Measurements from ENCODE around the gene ATP6V1D.

ATP6V1D gene

GRCh38 chr14:67395086-67395875 is 35.7 kb upstream of the ATP6V1D start:
- no peak overlapping the region for H3K4me3 ChIP-seq (ENCODE audit: low read depth, low read length)
- no peak for DNase-seq (ENCODE audit: low read depth)
- TF ChIP-seq CTCF (IDR thresholded peaks at IDR 0.05; ENCODE audit: insufficient read depth, low read depth, low read length, missing control alignments) = no peak

GRCh38 chr14:67393689-67394088 is 34.1 kb upstream of the ATP6V1D start:
- DNase-seq (ENCODE audit: low read depth) = no peak
- no peak for TF ChIP-seq CTCF (IDR thresholded peaks at IDR 0.05; ENCODE audit: insufficient read depth, low read depth, low read length, missing control alignments)

GRCh38 chr14:67392800-67393199 is 33.2 kb upstream of the ATP6V1D start:
- no peak overlapping the region for H3K4me3 ChIP-seq (ENCODE audit: low read depth, low read length)
- TF ChIP-seq CTCF (IDR thresholded peaks at IDR 0.05; ENCODE audit: insufficient read depth, low read depth, low read length, missing control alignments) = no peak
- DNase-seq (ENCODE audit: low read depth) = no peak

More at GRCh38 chr14:67393689-67394088, 34.1 kb upstream of the ATP6V1D start:
- no peak overlapping the region for H3K4me3 ChIP-seq (ENCODE audit: low read depth, low read length)

- DNase-seq (ENCODE audit: low read depth) = no peak
- H3K4me3 ChIP-seq (ENCODE audit: low read depth, low read length) = no peak overlapping the region
- TF ChIP-seq CTCF (IDR thresholded peaks at IDR 0.05; ENCODE audit: insufficient read depth, low read depth, low read length, missing control alignments) = no peak
Measured at GRCh38 chr14:67392123-67392522, 32.5 kb upstream of the ATP6V1D start.

- no peak overlapping the region for H3K4me3 ChIP-seq (ENCODE audit: low read depth, low read length)
- no peak for DNase-seq (ENCODE audit: low read depth)
- TF ChIP-seq CTCF (IDR thresholded peaks at IDR 0.05; ENCODE audit: insufficient read depth, low read depth, low read length, missing control alignments) = no peak
Measured at GRCh38 chr14:67391268-67391667, 31.7 kb upstream of the ATP6V1D start.

- DNase-seq (ENCODE audit: low read depth) = no peak
- no peak overlapping the region for H3K4me3 ChIP-seq (ENCODE audit: low read depth, low read length)
- TF ChIP-seq CTCF (IDR thresholded peaks at IDR 0.05; ENCODE audit: insufficient read depth, low read depth, low read length, missing control alignments) = no peak
Measured at GRCh38 chr14:67389811-67390534, 30.4 kb upstream of the ATP6V1D start.
